HG02981 (cell line): ENCODE measurements around the gene PSMB5.

ENCODE experiments used
- ATAC-seq: cut with Tn5 transposase; IDR thresholded peaks from one replicate; pipeline ENCODE4 v1.9.1; 2021; ENCODE audit warnings: mild to moderate bottlenecking, moderate library complexity; ENCODE audit not compliant: unreplicated experiment

PSMB5 gene

DNA sequence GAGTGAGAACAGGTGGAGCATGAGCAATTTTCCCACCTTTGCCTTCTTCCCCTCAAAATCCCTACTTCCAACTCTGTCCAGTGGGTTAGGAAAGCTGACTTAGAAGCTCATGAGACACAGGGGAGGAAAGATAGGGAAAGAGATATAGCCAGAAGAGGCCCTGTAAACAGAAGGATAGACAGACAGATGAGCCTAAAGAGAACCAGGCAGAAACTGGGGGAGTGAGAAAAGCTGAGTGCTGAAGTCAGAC, 57.3 kb downstream of the PSMB5 start:
- ATAC-seq = no peak

DNA sequence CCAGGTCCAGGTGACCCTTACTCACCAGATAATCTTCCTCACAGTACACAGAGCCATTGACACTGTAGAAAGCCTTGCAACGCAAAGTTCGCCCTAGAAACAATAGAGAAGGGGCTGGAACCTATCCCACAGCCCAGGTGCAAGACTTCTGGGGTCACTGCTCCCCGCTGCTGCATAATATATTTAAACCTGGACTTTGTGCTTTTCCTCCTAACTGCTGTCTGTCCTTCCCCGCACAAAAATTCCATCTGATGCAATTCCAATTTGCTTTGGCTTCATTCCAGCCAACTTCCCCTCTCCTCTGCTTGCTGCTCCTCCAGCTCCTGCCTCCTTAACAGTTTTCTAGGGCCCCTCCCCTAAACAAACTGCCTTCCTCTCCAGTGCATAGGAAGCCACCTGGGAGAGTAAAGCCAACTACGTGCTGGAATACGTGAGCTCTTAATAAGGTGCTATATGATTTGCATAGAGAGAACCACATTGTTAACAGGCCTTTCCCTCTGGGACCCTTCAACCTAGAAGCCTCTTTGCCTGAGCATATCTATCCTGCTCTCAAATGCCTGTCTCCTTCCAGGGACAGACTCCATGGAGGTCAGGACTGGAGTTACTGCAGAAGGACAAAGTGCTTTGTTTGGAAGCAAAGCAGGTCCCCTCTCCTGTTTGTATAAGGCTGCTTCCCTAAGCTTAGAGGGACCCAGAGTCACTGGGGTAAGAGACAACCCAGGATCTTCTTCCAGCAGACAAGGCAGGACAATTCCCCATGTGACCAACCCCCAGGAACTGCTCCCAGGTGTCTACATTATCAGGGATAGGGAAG, 57.9 kb downstream of the PSMB5 start:
- no peak for ATAC-seq
